ENCODE results near the gene WLS.

Gene WLS

GRCh38 chr1:68196676-68197075 lies 35.6 kb downstream of the WLS start:
- no peaks in the 10 kb centered on the region for H3K79me2 ChIP-seq (ENCODE audit: low read length)
- H3F3A ChIP-seq (ENCODE audit: insufficient read depth, low read length), result no peaks in the 10 kb centered on the region
- no peaks in the 10 kb centered on the region for H3K36me3 ChIP-seq (replicated peaks; ENCODE audit: insufficient read depth, low read length)
- DNase-seq, result no peak
- H4K20me1 ChIP-seq (ENCODE audit: insufficient read depth, low read length), result no peaks in the 10 kb centered on the region
- no peaks in the 10 kb centered on the region for H3K27me3 ChIP-seq (replicated peaks; ENCODE audit: insufficient read depth, low read length)
- H3K4me1 ChIP-seq (ENCODE audit: low read length), result peaks cover 11% of the 10 kb centered on the region; the same call in 1 of the 2 replicates
- TF ChIP-seq, protein P1, sequence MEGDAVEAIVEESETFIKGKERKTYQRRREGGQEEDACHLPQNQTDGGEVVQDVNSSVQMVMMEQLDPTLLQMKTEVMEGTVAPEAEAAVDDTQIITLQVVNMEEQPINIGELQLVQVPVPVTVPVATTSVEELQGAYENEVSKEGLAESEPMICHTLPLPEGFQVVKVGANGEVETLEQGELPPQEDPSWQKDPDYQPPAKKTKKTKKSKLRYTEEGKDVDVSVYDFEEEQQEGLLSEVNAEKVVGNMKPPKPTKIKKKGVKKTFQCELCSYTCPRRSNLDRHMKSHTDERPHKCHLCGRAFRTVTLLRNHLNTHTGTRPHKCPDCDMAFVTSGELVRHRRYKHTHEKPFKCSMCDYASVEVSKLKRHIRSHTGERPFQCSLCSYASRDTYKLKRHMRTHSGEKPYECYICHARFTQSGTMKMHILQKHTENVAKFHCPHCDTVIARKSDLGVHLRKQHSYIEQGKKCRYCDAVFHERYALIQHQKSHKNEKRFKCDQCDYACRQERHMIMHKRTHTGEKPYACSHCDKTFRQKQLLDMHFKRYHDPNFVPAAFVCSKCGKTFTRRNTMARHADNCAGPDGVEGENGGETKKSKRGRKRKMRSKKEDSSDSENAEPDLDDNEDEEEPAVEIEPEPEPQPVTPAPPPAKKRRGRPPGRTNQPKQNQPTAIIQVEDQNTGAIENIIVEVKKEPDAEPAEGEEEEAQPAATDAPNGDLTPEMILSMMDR (IDR thresholded peaks at IDR 0.05; ENCODE audit: low read length), result no peak
- TF ChIP-seq EZH2 (optimal IDR thresholded peaks at IDR 0.05; ENCODE audit: low read depth, low read length) (no peak), EZH2phosphoT487 (IDR thresholded peaks at IDR 0.05; ENCODE audit: low read length) (no peak)
- no peak overlapping the region for H3K27ac ChIP-seq (ENCODE audit: low read length)
- H3K9me3 ChIP-seq (replicated peaks; ENCODE audit: insufficient read depth, low read length), result no peaks in the 10 kb centered on the region
- no peak overlapping the region for H3K4me3 ChIP-seq (ENCODE audit: low read length)
- no peak overlapping the region for H3K4me2 ChIP-seq (ENCODE audit: low read depth, low read length)
- H2AFZ ChIP-seq (ENCODE audit: low read length), result no peak overlapping the region
- H3K9me2 ChIP-seq (replicated peaks; ENCODE audit: insufficient read depth, low read length), result no peaks in the 10 kb centered on the region
- no peak overlapping the region for H3K9ac ChIP-seq (ENCODE audit: low read length)

GRCh38 chr1:68191717-68192116 lies 40.6 kb downstream of the WLS start:
- H3K9me2 ChIP-seq (replicated peaks; ENCODE audit: insufficient read depth, low read length), result no peaks in the 10 kb centered on the region
- H3K27me3 ChIP-seq (replicated peaks; ENCODE audit: insufficient read depth, low read length), result no peaks in the 10 kb centered on the region
- TF ChIP-seq, protein P1 (IDR thresholded peaks at IDR 0.05; ENCODE audit: low read length), result no peak
- TF ChIP-seq EZH2phosphoT487 (IDR thresholded peaks at IDR 0.05; ENCODE audit: low read length), result no peak
- TF ChIP-seq EZH2 (optimal IDR thresholded peaks at IDR 0.05; ENCODE audit: low read depth, low read length), result no peak
- DNase-seq, result no peak
- H3F3A ChIP-seq (ENCODE audit: insufficient read depth, low read length), result no peaks in the 10 kb centered on the region
- no peaks in the 10 kb centered on the region for H4K20me1 ChIP-seq (ENCODE audit: insufficient read depth, low read length)
- no peak overlapping the region for H2AFZ ChIP-seq (ENCODE audit: low read length)
- H3K4me1 ChIP-seq (ENCODE audit: low read length), result peaks cover 13% of the 10 kb centered on the region
- no peak overlapping the region for H3K27ac ChIP-seq (ENCODE audit: low read length)
- H3K9ac ChIP-seq (ENCODE audit: low read length), result no peak overlapping the region
- no peak overlapping the region for H3K4me2 ChIP-seq (ENCODE audit: low read depth, low read length)
- H3K4me3 ChIP-seq (ENCODE audit: low read length), result no peak overlapping the region
- no peaks in the 10 kb centered on the region for H3K36me3 ChIP-seq (replicated peaks; ENCODE audit: insufficient read depth, low read length)
- no peaks in the 10 kb centered on the region for H3K9me3 ChIP-seq (replicated peaks; ENCODE audit: insufficient read depth, low read length)
- no peaks in the 10 kb centered on the region for H3K79me2 ChIP-seq (ENCODE audit: low read length)

DNA sequence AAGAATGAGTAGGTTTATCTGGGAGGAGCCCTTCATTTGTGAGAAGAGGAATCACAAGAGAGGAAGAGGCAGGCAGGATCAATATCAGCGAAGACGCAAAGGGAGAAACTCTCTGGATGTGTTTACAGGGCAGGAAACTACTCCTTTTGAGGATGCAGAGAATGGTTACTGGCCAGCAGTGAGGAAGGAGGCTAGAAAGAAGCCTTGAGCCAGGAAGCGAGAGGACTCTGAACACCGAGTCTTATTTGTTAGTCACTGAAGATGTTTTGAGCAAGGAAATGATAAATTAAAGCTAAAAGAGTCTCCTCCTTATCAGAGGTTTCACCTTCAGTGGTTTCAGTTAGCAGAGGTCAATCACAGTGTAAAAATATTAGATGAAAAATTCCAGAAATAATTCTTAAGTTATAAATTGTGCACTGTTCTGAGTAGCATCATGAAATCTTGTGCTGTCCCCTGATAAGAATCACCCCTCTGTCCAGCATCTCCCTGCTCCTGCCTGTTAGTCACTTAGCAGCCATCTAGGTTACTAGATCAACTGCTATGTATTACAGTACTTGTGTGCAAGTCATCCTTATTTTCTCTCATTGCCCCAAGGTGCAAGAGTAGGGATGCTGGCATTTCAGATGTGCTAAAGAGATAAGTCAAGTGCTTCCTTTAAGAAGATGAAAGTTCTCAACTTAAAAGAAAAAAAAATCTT lies 43.5 kb downstream of the WLS start:
- Histone ChIP-seq H3K9ac (ENCODE audit: low read length) (no peak overlapping the region), H3K27ac (ENCODE audit: low read length) (no peak overlapping the region), H3K36me3 (replicated peaks; ENCODE audit: insufficient read depth, low read length) (no peaks in the 10 kb centered on the region), H3K27me3 (replicated peaks; ENCODE audit: insufficient read depth, low read length) (no peaks in the 10 kb centered on the region), H2AFZ (ENCODE audit: low read length) (no peak overlapping the region), H3F3A (ENCODE audit: insufficient read depth, low read length) (no peaks in the 10 kb centered on the region), H4K20me1 (ENCODE audit: insufficient read depth, low read length) (no peaks in the 10 kb centered on the region), H3K4me2 (ENCODE audit: low read depth, low read length) (peak overlapping the region; percentile 27; the same call in 1 of the 2 replicates), H3K9me3 (replicated peaks; ENCODE audit: insufficient read depth, low read length) (no peaks in the 10 kb centered on the region), H3K9me2 (replicated peaks; ENCODE audit: insufficient read depth, low read length) (no peaks in the 10 kb centered on the region), H3K4me1 (ENCODE audit: low read length) (peaks cover 13% of the 10 kb centered on the region), H3K79me2 (ENCODE audit: low read length) (no peaks in the 10 kb centered on the region), H3K4me3 (ENCODE audit: low read length) (no peak overlapping the region)
- no peak for TF ChIP-seq EZH2 (optimal IDR thresholded peaks at IDR 0.05; ENCODE audit: low read depth, low read length)
- TF ChIP-seq, protein P1 (IDR thresholded peaks at IDR 0.05; ENCODE audit: low read length), result no peak
- no peak for TF ChIP-seq EZH2phosphoT487 (IDR thresholded peaks at IDR 0.05; ENCODE audit: low read length)
- no peak for DNase-seq
